HG02884 (cell line): ENCODE results near the gene MCC.

Source experiments
- ATAC-seq: cut with Tn5 transposase; IDR thresholded peaks from one replicate; pipeline ENCODE4 v1.9.1; 2021; ENCODE audit warnings: mild to moderate bottlenecking, moderate library complexity; ENCODE audit not compliant: unreplicated experiment

Gene MCC

DNA sequence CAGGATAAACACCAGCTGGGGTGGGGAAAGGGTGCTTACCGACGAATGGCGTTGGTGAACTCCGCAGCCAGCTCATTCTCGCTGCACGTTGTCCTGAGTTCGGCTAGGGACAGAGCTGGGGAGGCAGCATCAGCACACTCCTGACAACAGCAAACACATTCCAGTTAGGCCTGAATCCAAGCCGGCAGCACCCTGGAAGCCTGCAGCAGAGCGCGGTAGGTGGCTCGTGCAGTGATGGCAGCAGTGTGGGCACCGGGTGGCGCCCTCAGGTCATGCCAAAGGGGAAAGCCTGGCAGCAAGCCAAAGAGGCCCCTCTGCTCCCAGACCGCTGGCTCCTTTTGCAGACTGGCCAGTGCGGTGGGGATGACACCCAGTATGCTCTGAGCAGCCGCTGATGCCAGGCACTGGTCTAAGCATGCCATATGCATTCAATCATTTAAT lies 444.7 kb downstream of the MCC start:
- no peak for ATAC-seq

GRCh38 chr5:113042491-113043243 lies 445.6 kb downstream of the MCC start:
- no peak for ATAC-seq

DNA sequence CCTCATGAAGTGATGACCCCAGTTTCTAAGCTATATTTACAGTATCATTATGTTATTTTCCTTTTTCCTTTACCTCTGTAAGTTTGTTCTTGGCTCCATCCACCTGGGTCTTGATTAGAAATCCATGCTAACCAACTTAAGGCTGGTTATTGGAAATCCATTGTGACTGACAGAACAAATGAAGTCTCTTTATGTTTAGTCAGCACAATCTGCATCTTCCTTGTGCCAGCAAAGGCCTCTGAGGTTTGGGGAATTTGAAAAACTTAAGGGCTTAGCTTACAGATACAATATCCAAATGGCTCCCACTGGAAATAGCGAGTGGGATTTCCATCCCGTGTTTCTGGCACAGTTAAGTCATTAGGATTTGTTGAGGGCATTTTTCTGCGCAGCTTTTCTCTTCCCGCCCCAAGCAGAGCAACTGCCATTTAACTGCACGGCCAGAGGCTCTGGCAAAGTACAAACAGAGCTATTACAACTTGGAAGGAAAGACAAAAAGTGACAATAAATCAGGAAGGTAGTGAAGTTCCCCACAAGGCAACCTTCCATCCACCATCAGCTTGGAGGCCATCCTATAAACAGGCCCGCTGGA lies 447.5 kb downstream of the MCC start:
- no peak for ATAC-seq

- ATAC-seq: no peak
Observed at GRCh38 chr5:113039934-113040285, 448.3 kb downstream of the MCC start.

GRCh38 chr5:113039229-113039933 lies 448.9 kb downstream of the MCC start:
- no peak for ATAC-seq

- no peak for ATAC-seq
Observed at GRCh38 chr5:113038714-113039113, 449.5 kb downstream of the MCC start.

DNA sequence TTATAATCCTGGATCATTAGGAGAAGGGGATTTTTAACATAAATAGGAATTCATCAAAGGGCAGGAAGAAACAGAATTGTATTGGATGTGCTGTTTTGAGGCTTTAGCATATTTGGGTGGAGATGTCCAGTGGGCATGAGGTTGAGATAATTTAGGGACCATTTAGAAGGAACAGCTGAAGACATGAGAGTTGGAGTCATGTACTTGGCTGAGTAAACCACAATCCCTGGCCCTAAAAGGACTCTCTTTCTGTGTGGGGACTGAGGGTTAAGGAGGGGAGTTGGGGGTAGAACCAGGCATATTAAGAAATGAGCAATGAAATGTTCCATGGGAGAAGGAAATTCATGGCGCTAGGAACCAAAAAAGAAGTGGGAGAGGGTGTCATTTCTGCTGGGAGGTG lies 450.1 kb downstream of the MCC start:
- no peak for ATAC-seq

DNA sequence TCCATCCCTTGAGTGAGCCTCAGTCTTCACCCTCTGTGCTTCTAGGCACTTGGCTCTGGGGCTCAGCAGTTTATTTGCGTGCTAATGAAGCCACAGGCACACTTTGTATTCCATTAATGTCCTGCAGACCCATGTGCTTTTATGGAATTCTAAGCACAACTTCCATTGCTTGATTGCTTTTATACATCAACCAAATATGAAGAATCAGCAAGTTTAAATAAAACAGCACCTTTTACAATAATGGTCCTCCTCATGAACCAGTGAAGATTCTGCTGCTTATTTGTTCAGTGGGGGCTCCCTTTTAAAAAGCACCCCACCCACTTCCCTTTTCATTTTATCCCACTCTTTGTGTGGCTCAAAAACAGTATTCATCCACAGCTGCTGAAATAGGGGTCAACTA lies 451.4 kb downstream of the MCC start:
- no peak for ATAC-seq

GRCh38 chr5:113036321-113036720 lies 451.9 kb downstream of the MCC start:
- ATAC-seq: no peak

GRCh38 chr5:113035096-113035495 lies 453.2 kb downstream of the MCC start:
- ATAC-seq: no peak

DNA sequence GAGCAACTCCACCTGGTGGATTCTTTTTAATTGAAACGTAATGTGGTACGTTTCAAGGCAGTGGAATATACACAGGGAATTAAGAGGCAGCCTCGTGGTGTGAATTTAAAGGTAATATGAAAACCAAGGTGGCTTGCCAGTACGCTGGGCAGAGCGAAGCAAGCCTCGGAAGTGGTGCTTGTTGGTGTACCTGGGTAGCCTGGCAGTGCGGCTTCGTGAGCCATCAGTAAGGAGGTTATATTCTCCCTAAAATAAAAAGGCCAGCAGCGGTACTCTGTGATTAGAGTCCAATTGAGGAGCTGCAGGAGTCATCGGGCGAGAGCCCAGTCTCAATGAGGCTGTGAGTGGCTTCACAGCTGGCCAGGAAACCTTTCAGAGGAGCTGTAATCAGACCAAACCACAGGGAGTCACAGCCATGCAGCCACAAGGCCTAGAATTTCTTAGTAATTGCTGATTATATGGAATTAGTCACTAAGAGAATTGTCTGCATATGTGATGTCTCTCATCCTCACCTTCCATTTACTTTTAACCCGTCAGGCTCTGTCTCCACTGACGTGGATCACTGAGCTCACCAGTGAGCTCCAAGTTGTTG lies 454.0 kb downstream of the MCC start:
- ATAC-seq: no peak

GRCh38 chr5:113031557-113031956 lies 456.7 kb downstream of the MCC start:
- ATAC-seq: no peak

- ATAC-seq: no peak
Observed at GRCh38 chr5:113031104-113031503, 457.1 kb downstream of the MCC start.

GRCh38 chr5:113029614-113030013 lies 458.6 kb downstream of the MCC start:
- no peak for ATAC-seq

- ATAC-seq: no peak
Observed at GRCh38 chr5:113027431-113027830, 460.8 kb downstream of the MCC start.

DNA sequence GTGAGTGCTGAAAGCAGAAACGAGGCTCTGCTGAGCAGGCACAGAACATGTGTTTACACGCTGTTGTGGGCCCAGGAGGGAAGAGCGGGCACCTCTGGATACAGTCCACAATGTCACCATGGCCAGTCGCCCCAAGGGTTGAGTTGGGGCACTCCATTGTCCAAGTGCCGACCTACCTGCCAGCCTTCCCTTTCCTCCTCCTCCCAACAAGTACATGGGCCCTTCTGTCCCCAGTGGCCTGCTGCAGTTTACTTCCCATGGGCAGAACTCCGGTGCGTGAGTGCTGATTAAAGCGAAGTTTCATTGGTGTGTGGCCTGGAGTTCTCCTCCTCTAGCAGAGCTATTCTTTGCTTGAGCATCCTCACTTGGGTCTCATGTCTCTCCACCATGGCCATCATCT lies 461.2 kb downstream of the MCC start:
- ATAC-seq: no peak

DNA sequence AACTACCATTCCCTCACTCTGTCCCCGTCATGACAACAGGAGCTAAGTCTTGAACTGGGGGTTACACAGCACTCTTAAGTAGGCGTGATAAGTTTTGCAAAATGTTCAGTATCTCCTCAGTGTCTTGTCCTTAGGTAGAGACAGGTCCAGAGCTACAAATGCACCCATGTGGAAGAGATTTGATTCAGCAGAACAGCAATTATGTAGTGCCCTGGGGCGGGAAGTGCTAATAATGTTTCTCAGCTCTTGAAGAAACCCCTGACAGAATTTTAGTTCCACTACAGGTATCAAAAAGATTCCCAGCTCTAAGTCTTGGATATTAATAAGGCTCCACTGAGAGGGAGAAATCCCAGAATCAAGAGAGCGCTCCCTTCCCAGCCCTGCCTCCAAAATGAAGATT lies 462.0 kb downstream of the MCC start:
- ATAC-seq: no peak

- no peak for ATAC-seq
Observed at GRCh38 chr5:113025596-113025995, 462.7 kb downstream of the MCC start.

DNA sequence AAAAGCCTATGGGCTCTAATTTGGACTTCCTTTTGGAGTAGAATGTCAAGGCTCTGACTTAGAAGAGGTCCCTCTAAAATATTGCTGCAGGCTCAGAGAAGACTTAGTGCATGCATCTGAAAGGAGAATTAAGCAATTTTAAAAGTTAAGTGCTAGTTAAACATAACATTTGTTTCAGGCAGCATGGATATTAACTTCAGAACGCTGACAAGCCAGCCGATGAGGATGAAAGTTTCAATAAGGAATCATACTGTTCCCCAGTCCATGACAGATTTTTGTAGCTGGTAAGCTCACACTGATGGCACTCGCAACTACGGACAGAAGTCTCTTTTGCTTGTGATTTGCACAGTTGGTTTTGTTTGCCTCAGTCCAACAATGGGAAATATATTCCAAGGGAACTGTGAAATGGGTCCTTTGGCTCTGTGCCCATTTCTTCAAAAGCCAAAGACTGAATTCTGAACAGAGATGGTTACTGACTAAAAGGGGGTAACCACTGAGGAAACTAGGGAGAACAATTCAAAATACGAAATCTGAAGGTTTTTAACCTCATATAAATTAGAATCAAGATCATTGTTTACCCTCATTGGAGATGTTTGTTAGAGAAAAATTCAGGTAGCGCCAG lies 464.1 kb downstream of the MCC start:
- ATAC-seq: no peak

- peak; percentile 79 for ATAC-seq
Observed at GRCh38 chr5:113022661-113023060, 465.6 kb downstream of the MCC start.
